HUES6 (cell line): Measurements from ENCODE around the gene SEC22B.
"Not testable (repeated sequence)": the region's sequence is repeated elsewhere in the genome, so short reads cannot be mapped to it uniquely, and the experiment has no call there.

ENCODE experiments used
- H3K27ac ChIP-seq: 2 replicates; pipeline ENCODE4 v1.7.0; 2013; ENCODE audit warnings: low read depth, mild to moderate bottlenecking, low read length, inconsistent platforms
- H3K27me3 ChIP-seq: 2 replicates; pipeline ENCODE4 v1.6.1; 2013; ENCODE audit warnings: low read length; ENCODE audit not compliant: control insufficient read depth, insufficient read depth
- H3K36me3 ChIP-seq: 2 replicates; pipeline ENCODE4 v1.6.1; 2013; ENCODE audit warnings: low read length; ENCODE audit not compliant: control insufficient read depth, insufficient read depth
- H3K4me1 ChIP-seq: 2 replicates; pipeline ENCODE4 v1.6.1; 2013; ENCODE audit warnings: low read length; ENCODE audit not compliant: control insufficient read depth, insufficient read depth
- H3K4me3 ChIP-seq: 2 replicates; pipeline ENCODE4 v1.5.1; 2013; ENCODE audit warnings: low read depth, low read length
- H3K9ac ChIP-seq: one replicate; pipeline ENCODE4 v1.6.1; 2013; ENCODE audit warnings: mild to moderate bottlenecking, low read length
- H3K9me3 ChIP-seq: 2 replicates; pipeline ENCODE4 v1.6.1; 2013; ENCODE audit warnings: low read depth, low read length; ENCODE audit not compliant: control insufficient read depth, insufficient read depth

The SEC22B gene

DNA sequence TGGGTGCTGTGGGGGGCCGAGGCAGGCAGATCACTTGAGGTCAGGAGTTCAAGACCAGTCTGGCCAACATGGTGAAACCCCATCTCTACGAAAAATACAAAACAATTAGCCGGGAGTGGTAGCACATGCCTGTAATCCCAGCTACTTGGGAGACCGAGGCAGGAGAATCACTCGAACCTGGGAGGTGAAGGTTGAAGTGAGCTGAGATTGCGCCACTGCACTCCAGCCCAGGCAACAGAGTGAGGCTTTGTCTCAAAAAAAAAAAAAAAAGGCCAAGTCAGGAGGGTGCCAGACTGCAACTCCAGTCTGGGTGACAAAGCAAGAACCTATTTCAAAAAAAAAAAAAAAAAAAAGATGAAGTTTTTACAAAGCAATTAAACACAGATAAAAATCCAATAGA is 50.1 kb downstream of the SEC22B start:
- H3K27me3 ChIP-seq, H3K9ac ChIP-seq, H3K4me3 ChIP-seq, H3K36me3 ChIP-seq, H3K27ac ChIP-seq, H3K4me1 ChIP-seq, H3K9me3 ChIP-seq: not testable (repeated sequence)

DNA sequence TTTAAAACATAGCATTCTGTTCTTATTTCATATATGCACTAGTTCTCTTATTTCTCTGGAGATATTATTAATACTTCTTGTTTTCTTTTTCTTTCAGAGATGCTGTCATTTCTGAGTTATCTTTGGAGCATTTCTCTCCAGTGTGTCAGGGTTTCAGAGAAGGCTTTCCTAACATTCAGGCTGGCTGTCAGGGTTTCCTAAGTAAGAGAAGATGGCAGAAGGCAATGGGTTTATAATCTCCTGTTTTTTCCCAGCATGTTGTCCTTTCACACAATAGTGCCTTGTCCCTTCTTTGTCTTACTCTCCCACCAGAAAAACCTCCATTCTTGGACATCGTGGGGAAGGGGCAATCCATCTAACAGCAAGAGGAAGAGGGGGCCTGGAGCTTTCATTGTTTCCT is 51.7 kb downstream of the SEC22B start:
- H3K27me3 ChIP-seq, H3K9me3 ChIP-seq, H3K4me1 ChIP-seq, H3K4me3 ChIP-seq, H3K27ac ChIP-seq, H3K36me3 ChIP-seq, H3K9ac ChIP-seq: not testable (repeated sequence)

- not testable (repeated sequence) for H3K27ac ChIP-seq, H3K36me3 ChIP-seq, H3K4me3 ChIP-seq, H3K9ac ChIP-seq, H3K4me1 ChIP-seq, H3K9me3 ChIP-seq, H3K27me3 ChIP-seq
Measured at GRCh38 chr1:120123813-120124510, 52.4 kb downstream of the SEC22B start.

DNA sequence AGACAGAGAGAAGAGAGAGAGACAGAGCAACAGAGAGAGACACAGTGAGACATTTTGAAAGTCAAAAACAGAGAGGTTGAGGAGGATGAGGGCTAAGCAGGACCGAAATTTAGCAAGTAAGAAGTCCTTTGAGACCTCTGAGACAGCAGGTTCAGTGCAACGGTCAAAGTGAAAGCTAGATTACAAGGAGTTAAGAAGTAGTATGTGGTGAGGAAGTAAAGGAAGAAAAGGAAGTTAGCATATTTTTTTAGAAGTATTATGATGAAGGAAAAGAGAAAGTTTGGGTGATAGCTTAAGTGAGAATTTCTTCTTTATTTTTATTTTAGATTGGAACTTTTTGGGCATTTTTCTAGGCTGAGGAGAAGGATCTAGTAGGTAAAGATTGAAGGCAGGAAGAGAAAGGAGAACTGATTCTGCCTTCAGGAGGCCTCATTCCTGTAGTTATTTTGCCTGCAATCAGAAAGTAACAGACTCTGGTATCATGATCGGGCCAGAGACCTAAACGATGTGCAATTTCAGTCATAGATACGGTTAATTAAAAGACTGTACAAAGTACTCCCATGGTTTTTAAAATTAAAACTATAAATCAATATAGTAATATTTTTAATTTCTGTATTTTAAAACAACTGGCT is 53.9 kb downstream of the SEC22B start:
- H3K9me3 ChIP-seq, H3K27me3 ChIP-seq: not testable (repeated sequence)

GRCh38 chr1:120121830-120122229 is 54.5 kb downstream of the SEC22B start:
- not testable (repeated sequence) for H3K27ac ChIP-seq, H3K9ac ChIP-seq, H3K27me3 ChIP-seq, H3K36me3 ChIP-seq, H3K4me1 ChIP-seq, H3K9me3 ChIP-seq, H3K4me3 ChIP-seq

More for the DNA sequence above, 53.9 kb downstream of the SEC22B start:
- not testable (repeated sequence) for H3K36me3 ChIP-seq, H3K9ac ChIP-seq, H3K4me3 ChIP-seq, H3K4me1 ChIP-seq, H3K27ac ChIP-seq

DNA sequence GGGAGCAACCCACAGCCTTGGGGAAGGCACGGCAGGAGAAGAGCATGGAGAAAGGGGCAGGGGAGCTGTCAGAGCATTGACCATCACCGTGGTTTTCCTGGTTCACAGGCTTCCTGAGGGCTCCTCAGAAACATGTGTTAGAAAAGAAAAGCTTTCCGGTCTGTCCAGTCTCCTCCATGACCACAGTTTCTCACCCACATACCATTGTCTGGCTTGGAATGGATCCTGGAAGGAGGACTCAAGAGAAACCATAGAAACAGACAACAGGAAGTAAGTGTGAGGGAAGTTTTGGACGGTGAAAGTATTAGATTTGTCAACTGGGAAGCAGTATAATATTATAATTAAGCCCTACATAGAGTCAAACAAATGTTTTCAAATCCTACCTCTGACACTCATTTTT is 55.8 kb downstream of the SEC22B start:
- H3K4me1 ChIP-seq, H3K27me3 ChIP-seq, H3K27ac ChIP-seq, H3K9ac ChIP-seq, H3K36me3 ChIP-seq, H3K4me3 ChIP-seq, H3K9me3 ChIP-seq: not testable (repeated sequence)

DNA sequence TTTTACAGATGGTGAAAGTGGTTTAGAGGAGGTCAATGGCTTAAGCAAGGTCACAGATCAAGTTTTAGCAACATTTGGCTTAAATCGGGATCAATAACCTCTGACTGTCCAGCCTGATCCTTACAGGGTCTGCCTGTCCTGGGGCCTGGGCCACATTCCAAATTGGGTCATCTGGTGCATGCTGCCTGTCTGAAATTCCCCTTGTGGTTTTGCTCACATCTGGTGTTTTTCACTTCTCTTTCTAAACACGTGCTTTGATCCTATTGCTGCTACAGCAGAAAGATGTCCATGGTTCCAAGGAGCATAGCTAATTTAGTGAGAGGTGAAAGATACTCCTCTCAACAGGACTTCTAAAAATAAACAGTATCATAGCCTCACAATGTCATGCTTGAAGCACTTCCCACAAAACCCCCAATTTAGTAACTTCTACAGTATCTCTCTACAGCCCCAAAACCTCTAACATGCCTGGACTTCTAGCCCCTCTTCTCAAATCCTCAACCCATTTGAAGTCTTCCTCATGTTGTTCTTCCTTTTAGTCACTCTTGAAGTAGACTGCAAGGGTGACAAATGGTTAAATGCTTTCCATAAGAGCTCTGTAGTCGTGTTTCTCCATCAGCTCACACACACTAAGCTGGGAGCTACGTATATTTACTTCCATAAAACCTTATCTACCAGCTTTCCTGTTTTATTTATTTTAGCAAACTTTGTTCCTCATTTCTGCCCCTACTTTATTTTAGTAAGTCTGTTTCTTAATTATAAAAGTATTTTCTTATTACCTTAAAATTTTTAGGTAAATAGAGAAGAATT is 58.7 kb downstream of the SEC22B start:
- H3K4me1 ChIP-seq, H3K27ac ChIP-seq: not testable (repeated sequence)

DNA sequence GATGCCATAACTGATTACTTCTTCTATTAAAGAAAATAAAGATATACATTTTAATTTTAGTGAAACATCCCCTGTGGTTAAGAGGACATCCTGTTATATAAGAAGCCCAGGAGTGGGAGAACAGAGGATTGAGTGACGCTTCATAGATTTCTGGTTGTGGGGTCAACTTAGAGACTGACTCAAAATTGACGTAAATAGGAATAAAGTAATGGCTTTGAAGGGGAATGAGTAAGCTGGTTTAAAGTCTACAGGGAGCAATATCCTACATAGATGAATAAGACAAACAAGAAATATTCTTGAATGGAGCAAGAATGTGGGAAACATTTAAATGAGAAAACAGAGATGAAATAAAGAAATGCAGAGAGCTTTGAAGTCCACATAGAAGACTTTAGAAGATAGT is 60.2 kb downstream of the SEC22B start:
- H3K9ac ChIP-seq, H3K4me3 ChIP-seq, H3K4me1 ChIP-seq, H3K27ac ChIP-seq, H3K9me3 ChIP-seq, H3K36me3 ChIP-seq, H3K27me3 ChIP-seq: not testable (repeated sequence)

More for the DNA sequence above, 58.7 kb downstream of the SEC22B start:
- not testable (repeated sequence) for H3K36me3 ChIP-seq, H3K9me3 ChIP-seq, H3K9ac ChIP-seq, H3K27me3 ChIP-seq, H3K4me3 ChIP-seq

GRCh38 chr1:120113134-120113533 is 63.2 kb downstream of the SEC22B start:
- H3K4me3 ChIP-seq, H3K4me1 ChIP-seq, H3K9me3 ChIP-seq, H3K27me3 ChIP-seq, H3K27ac ChIP-seq, H3K9ac ChIP-seq, H3K36me3 ChIP-seq: not testable (repeated sequence)

DNA sequence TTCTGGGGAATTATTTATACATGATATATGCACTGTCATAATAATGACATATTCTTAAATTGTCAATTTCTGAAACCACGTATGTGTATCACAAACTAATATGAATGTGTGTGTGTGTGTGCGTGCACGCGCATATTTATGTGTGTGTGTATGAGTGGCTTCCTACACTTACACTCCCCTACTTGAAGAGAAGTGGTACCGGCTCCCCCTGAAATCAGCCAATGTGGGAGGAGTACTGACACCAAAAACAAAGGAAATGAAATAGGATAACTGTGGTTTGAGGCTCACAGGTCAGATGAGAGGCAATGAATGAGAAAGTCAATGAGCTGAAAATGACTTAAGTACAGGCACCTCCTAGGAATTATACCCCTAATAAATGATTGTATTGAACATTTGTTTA is 64.1 kb downstream of the SEC22B start:
- not testable (repeated sequence) for H3K4me1 ChIP-seq, H3K4me3 ChIP-seq, H3K36me3 ChIP-seq, H3K9me3 ChIP-seq, H3K9ac ChIP-seq, H3K27ac ChIP-seq, H3K27me3 ChIP-seq

GRCh38 chr1:120111771-120112170 is 64.5 kb downstream of the SEC22B start:
- H3K36me3 ChIP-seq, H3K27me3 ChIP-seq, H3K4me1 ChIP-seq, H3K9ac ChIP-seq, H3K9me3 ChIP-seq, H3K4me3 ChIP-seq, H3K27ac ChIP-seq: not testable (repeated sequence)
